ENCODE results near the gene GATM. TPM values are rescaled to one million over a fixed set of nuclear protein-coding genes. Genes with fewer than 3 reads are reported as not detected.

GATM gene
- total RNA-seq, 4 donors from 2014 or later: 20.6 to 62.3 (median 51.0) TPM

DNA sequence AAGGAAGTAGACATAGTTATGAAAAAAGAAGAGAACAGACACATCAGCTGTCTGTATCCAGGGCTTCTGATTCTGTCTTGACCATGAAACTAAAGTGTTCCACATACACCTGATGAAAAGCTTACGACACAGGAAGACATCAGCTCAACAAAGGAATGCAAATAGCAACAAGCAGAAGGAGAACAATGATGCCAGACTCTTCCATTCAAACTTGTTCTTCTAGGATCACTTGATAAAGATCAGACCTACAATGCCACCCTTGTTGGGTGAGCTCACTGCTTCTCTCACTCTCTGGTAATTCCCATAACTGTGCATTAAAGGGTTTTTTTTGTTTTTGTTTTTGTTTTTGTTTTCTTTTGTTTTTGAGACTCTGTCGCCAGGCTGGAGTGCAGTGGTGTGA is 49.7 kb downstream of the GATM start:
- Histone ChIP-seq H3K27me3 (no peaks in the 10 kb centered on the region), H3K9me3 (no peaks in the 10 kb centered on the region), H3K4me1 (no peaks in the 10 kb centered on the region), H3K27ac (no peak overlapping the region), H3K36me3 (no peaks in the 10 kb centered on the region), H3K4me3 (replicated peaks in 1 of 3) (no peak overlapping the region)
- intact Hi-C loops (cut with DNase I): no loop called here
- TF ChIP-seq, protein P1, sequence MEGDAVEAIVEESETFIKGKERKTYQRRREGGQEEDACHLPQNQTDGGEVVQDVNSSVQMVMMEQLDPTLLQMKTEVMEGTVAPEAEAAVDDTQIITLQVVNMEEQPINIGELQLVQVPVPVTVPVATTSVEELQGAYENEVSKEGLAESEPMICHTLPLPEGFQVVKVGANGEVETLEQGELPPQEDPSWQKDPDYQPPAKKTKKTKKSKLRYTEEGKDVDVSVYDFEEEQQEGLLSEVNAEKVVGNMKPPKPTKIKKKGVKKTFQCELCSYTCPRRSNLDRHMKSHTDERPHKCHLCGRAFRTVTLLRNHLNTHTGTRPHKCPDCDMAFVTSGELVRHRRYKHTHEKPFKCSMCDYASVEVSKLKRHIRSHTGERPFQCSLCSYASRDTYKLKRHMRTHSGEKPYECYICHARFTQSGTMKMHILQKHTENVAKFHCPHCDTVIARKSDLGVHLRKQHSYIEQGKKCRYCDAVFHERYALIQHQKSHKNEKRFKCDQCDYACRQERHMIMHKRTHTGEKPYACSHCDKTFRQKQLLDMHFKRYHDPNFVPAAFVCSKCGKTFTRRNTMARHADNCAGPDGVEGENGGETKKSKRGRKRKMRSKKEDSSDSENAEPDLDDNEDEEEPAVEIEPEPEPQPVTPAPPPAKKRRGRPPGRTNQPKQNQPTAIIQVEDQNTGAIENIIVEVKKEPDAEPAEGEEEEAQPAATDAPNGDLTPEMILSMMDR (IDR thresholded peaks at IDR 0.05): no peak
- TF ChIP-seq POLR2A (IDR thresholded peaks at IDR 0.05): no peak
- WGBS, 2 donors: 46 to 89% methylated on average over 2 of the region's 2 CpGs
- DNase-seq: no peak

DNA sequence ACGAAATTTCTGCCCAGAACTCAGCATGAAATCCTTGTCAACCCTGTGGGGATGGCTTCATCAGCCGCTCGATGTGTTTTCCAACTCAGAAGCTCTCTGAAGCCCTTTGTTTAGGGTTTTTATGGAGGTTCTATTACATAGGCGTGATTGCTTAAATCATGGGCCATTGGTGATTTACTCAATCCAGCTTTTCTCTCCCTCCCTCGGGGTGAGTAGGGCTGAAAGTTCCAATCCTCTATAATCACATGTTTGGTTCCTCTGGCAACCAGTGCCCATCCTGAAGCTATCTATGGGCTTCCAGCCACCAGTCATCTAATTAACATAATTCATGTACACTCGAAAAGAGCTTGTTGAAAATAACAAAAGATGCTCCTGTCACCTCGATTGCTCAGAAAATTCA is 51.6 kb downstream of the GATM start:
- WGBS, 2 donors: 71 to 75% methylated on average over 7 of the region's 7 CpGs
- Histone ChIP-seq H3K27ac (no peak overlapping the region), H3K36me3 (no peaks in the 10 kb centered on the region), H3K9me3 (no peaks in the 10 kb centered on the region), H3K4me3 (replicated peaks in 1 of 3) (no peak overlapping the region), H3K4me1 (no peaks in the 10 kb centered on the region), H3K27me3 (no peaks in the 10 kb centered on the region)
- intact Hi-C loops (cut with DNase I): no loop called here
- TF ChIP-seq POLR2A (IDR thresholded peaks at IDR 0.05): no peak
- TF ChIP-seq, protein P1 (IDR thresholded peaks at IDR 0.05): no peak
- no peak for DNase-seq

- 78 to 84% methylated on average over 5 of the region's 5 CpGs for WGBS, 2 donors
- intact Hi-C loops (cut with DNase I): no loop called here
- Histone ChIP-seq H3K9me3 (no peaks in the 10 kb centered on the region), H3K36me3 (no peaks in the 10 kb centered on the region), H3K27me3 (no peaks in the 10 kb centered on the region), H3K4me1 (no peaks in the 10 kb centered on the region), H3K4me3 (replicated peaks in 1 of 3) (no peak overlapping the region), H3K27ac (no peak overlapping the region)
- no peak for DNase-seq
- TF ChIP-seq POLR2A (IDR thresholded peaks at IDR 0.05): no peak
- TF ChIP-seq, protein P1 (IDR thresholded peaks at IDR 0.05): no peak
Measured at GRCh38 chr15:45326280-45326679, 52.1 kb downstream of the GATM start.

GRCh38 chr15:45320581-45321205 is 57.7 kb downstream of the GATM start:
- intact Hi-C loops (cut with DNase I): no loop called here
- DNase-seq: no peak
- Histone ChIP-seq H3K27ac (no peak overlapping the region), H3K4me3 (replicated peaks in 1 of 3) (no peak overlapping the region), H3K36me3 (no peaks in the 10 kb centered on the region), H3K27me3 (no peaks in the 10 kb centered on the region), H3K4me1 (no peaks in the 10 kb centered on the region), H3K9me3 (no peaks in the 10 kb centered on the region)
- WGBS, 2 donors: 81 to 90% methylated on average over 3 of the region's 3 CpGs
- TF ChIP-seq, protein P1 (IDR thresholded peaks at IDR 0.05): no peak
- no peak for TF ChIP-seq POLR2A (IDR thresholded peaks at IDR 0.05)

- Histone ChIP-seq H3K9me3 (no peaks in the 10 kb centered on the region), H3K27ac (no peak overlapping the region), H3K4me3 (replicated peaks in 1 of 3) (no peak overlapping the region), H3K36me3 (no peaks in the 10 kb centered on the region), H3K4me1 (no peaks in the 10 kb centered on the region), H3K27me3 (no peaks in the 10 kb centered on the region)
- no peak for DNase-seq
- intact Hi-C loops (cut with DNase I): no loop called here
- 79 to 83% methylated on average over 7 of the region's 7 CpGs for WGBS, 2 donors
- no peak for TF ChIP-seq POLR2A (IDR thresholded peaks at IDR 0.05)
- TF ChIP-seq, protein P1 (IDR thresholded peaks at IDR 0.05): no peak
Measured at GRCh38 chr15:45319472-45320214, 58.7 kb downstream of the GATM start.

Measured in thyroid gland (tissue), 4 donors.